T-helper 1 cell treated with Interleukin-12 subunit alpha and Interleukin-12 subunit beta and Interleukin-4 antibody, amounts not matched to agents 30 μg/mL and 1 μg/mL, for 36 hours (primary cell): Measurements from ENCODE around the gene NAPSA.
"Not testable (repeated sequence)": the region's sequence is repeated elsewhere in the genome, so short reads cannot be mapped to it uniquely, and the experiment has no call there.

ENCODE experiments used
- H3K27ac Mint-ChIP-seq: one replicate; pipeline ENCODE4 v1.8.0; 2021; ENCODE audit warnings: mild to moderate bottlenecking, mixed read lengths
- H3K27me3 Mint-ChIP-seq: one replicate; pipeline ENCODE4 v1.8.0; 2021; ENCODE audit warnings: low read depth, mixed read lengths
- H3K36me3 Mint-ChIP-seq: one replicate; pipeline ENCODE4 v1.8.0; 2021; ENCODE audit warnings: low read depth, mixed read lengths
- H3K4me1 Mint-ChIP-seq: one replicate; pipeline ENCODE4 v1.8.0; 2021; ENCODE audit warnings: low read depth, mixed read lengths
- H3K4me3 Mint-ChIP-seq: one replicate; pipeline ENCODE4 v1.8.0; 2021; ENCODE audit warnings: mild to moderate bottlenecking, moderate library complexity, mixed read lengths
- H3K9me3 Mint-ChIP-seq: one replicate; pipeline ENCODE4 v1.8.0; 2021; ENCODE audit warnings: mixed read lengths

Gene NAPSA

GRCh38 chr19:50393589-50393988, 28.1 kb upstream of the NAPSA start:
- H3K4me3 Mint-ChIP-seq: no peak overlapping the region
- no peak overlapping the region for H3K27ac Mint-ChIP-seq
- no peaks in the 10 kb centered on the region for H3K27me3 Mint-ChIP-seq
- peaks cover 25% of the 10 kb centered on the region for H3K36me3 Mint-ChIP-seq
- H3K4me1 Mint-ChIP-seq: no peaks in the 10 kb centered on the region
- no peaks in the 10 kb centered on the region for H3K9me3 Mint-ChIP-seq

GRCh38 chr19:50392759-50393158, 27.3 kb upstream of the NAPSA start:
- no peaks in the 10 kb centered on the region for H3K27me3 Mint-ChIP-seq
- H3K27ac Mint-ChIP-seq: no peak overlapping the region
- peaks cover 25% of the 10 kb centered on the region for H3K36me3 Mint-ChIP-seq
- peaks cover 2% of the 10 kb centered on the region for H3K4me1 Mint-ChIP-seq
- H3K4me3 Mint-ChIP-seq: no peak overlapping the region
- no peaks in the 10 kb centered on the region for H3K9me3 Mint-ChIP-seq

GRCh38 chr19:50390952-50391351, 25.5 kb upstream of the NAPSA start:
- not testable (repeated sequence) for H3K4me3 Mint-ChIP-seq, H3K27ac Mint-ChIP-seq, H3K27me3 Mint-ChIP-seq, H3K4me1 Mint-ChIP-seq, H3K9me3 Mint-ChIP-seq
- H3K36me3 Mint-ChIP-seq: peaks cover 27% of the 10 kb centered on the region

GRCh38 chr19:50390295-50390694, 24.9 kb upstream of the NAPSA start:
- peaks cover 26% of the 10 kb centered on the region for H3K36me3 Mint-ChIP-seq
- not testable (repeated sequence) for H3K4me1 Mint-ChIP-seq, H3K27ac Mint-ChIP-seq, H3K27me3 Mint-ChIP-seq, H3K9me3 Mint-ChIP-seq, H3K4me3 Mint-ChIP-seq

DNA sequence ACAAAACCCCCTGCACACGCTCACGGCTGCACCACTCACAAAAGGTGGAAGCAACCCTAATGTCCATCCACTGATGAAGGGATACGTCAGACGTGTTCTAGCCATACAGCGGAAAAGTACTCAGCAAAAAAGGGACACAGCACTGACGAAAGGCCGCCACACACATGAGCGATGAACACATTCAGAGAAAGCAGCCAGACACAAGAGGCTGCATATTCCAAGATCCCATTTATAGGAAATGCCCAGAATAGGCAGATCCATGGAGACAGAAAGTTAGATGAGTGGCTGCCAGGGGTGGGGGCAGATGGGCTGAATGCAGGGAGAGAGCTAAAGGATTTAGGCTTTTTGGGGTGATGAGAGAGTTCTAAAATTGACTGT, 22.4 kb upstream of the NAPSA start:
- Mint-ChIP-seq H3K27ac (no peak overlapping the region), H3K4me3 (peak overlapping the region; percentile 38), H3K4me1 (peaks cover 23% of the 10 kb centered on the region), H3K36me3 (peaks cover 27% of the 10 kb centered on the region), H3K9me3 (no peaks in the 10 kb centered on the region), H3K27me3 (no peaks in the 10 kb centered on the region)

GRCh38 chr19:50387176-50387867, 21.9 kb upstream of the NAPSA start:
- Mint-ChIP-seq H3K9me3 (no peaks in the 10 kb centered on the region), H3K4me3 (peak overlapping the region; percentile 38), H3K27ac (no peak overlapping the region), H3K4me1 (peaks cover 23% of the 10 kb centered on the region), H3K36me3 (peaks cover 27% of the 10 kb centered on the region), H3K27me3 (no peaks in the 10 kb centered on the region)

DNA sequence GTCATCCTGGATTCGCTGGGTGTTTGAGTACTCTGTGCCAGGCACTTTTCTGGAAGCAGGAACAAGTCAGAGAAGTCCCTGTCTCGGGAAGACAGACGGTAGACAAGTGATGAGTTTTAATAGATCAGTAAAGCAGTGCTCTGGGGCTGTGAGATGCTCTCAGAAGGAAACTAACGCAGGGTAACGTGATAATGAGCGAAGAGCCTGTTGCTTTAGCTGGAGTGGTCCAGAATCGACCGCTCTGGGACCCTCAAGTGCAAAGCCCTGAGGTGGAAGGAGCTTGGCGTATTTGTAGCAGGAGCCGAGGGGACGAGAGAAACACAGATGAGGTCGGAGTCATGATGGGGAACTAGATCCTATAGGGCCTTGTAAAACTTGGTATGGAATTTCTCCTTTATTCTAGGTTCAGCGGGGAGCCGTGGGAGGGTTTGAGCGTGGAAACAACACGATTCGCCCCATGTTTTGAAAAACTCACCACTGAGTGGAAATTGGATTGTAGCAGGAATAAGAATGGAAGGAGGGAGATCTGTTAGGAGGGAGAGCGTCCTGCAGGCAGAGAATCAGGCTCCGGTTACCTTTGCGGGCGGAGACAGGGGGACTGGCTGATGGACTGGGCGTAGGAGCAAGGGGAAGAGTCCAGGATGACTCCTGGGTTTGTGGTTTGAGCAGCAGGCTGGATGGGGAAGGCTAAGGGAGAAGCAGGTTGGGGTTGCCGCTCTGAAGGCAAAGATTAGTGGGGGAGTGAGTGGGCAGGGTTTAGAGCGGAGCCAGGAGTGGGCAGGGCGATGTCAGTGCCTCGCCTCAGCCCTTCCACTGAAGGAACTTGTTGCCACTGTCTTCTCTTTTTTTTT, 19.5 kb upstream of the NAPSA start:
- Mint-ChIP-seq H3K4me3 (peak overlapping the region; percentile 91), H3K4me1 (peaks cover 24% of the 10 kb centered on the region), H3K36me3 (peaks cover 30% of the 10 kb centered on the region), H3K27ac (peak overlapping the region; percentile 87), H3K27me3 (no peaks in the 10 kb centered on the region), H3K9me3 (no peaks in the 10 kb centered on the region)

DNA sequence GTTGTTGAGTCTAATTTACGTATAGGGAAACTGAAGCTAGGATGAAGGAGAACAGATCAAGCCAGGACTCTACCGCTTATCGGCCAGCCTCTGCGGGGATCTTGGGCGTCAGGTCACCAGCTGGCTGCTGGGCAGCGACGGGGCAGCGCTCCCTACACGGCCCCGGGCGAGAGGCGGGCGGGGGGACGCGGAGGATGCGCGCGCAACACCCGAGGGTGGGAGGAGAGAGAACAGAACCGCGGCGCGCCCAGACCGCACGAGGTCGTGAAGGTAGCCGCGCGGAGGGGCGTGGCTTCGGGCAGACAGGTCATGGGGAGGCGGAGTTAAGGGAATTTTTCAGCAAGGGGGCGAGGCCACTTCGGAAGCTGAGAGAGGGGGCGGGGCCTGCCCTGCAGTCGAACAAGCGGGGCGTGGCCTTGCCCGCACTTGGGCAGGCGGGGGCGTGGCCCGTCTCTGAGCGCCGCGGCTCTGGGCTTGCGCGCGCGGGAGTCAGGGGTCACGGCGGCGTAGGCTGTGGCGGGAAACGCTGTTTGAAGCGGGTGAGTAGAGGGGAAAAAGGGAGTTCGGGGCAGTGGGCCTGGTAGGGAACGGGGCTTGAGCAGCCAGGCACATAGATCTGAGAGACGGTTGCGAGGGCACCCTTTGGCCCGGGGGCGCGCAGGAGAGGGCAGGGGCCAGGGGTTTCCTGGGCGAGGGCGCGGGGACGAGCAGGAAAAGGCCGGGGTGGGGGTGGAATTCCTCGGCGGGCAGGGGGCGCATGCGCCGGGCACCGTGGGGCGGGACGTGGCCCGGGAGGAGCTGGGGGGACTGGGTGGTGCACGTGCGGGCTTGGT, 18.6 kb upstream of the NAPSA start, which contains the start of gene POLD1:
POLD1 (plus strand) TSS at position 496 of the 833 bp plus-strand sequence. CDS start 14,505 bp downstream, outside the sequence.
- H3K36me3 Mint-ChIP-seq: peaks cover 35% of the 10 kb centered on the region
- no peaks in the 10 kb centered on the region for H3K27me3 Mint-ChIP-seq
- H3K9me3 Mint-ChIP-seq: no peaks in the 10 kb centered on the region
- H3K4me3 Mint-ChIP-seq: peak within 1 kb of the TSS; percentile 91
- peaks cover 26% of the 10 kb centered on the region for H3K4me1 Mint-ChIP-seq
- H3K27ac Mint-ChIP-seq: peak within 1 kb of the TSS; percentile 87

GRCh38 chr19:50383001-50383851, 17.8 kb upstream of the NAPSA start:
- Mint-ChIP-seq H3K27ac (peak overlapping the region; percentile 82), H3K36me3 (peaks cover 37% of the 10 kb centered on the region), H3K4me1 (peaks cover 26% of the 10 kb centered on the region), H3K4me3 (peak overlapping the region; percentile 91), H3K9me3 (no peaks in the 10 kb centered on the region), H3K27me3 (no peaks in the 10 kb centered on the region)

DNA sequence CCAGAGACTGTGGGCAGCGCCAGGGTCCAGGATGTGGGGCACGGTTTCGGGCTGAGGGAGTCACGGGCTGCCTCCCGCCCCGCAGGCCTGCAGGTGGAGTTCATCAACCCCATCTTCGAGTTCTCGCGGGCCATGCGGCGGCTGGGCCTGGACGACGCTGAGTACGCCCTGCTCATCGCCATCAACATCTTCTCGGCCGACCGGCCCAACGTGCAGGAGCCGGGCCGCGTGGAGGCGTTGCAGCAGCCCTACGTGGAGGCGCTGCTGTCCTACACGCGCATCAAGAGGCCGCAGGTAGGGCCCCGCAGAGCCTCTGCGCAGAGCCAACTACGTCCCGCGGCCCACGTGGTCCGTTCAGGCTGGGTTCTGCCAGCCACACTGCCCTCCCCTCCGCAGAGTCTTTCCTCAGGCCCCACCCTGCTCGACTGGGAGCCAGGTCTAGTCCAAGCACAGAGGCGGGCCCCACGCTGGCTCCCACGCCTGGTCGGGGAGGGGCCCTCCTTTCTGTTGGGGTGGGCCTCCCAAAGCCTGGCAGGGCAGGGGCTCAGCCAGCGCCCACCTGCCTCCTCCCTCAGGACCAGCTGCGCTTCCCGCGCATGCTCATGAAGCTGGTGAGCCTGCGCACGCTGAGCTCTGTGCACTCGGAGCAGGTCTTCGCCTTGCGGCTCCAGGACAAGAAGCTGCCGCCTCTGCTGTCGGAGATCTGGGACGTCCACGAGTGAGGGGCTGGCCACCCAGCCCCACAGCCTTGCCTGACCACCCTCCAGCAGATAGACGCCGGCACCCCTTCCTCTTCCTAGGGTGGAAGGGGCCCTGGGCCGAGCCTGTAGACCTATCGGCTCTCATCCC, 16.7 kb upstream of the NAPSA start:
- Mint-ChIP-seq H3K4me1 (peaks cover 25% of the 10 kb centered on the region), H3K36me3 (peaks cover 40% of the 10 kb centered on the region), H3K4me3 (no peak overlapping the region), H3K9me3 (no peaks in the 10 kb centered on the region), H3K27ac (no peak overlapping the region), H3K27me3 (no peaks in the 10 kb centered on the region)

GRCh38 chr19:50380751-50381151, 15.3 kb upstream of the NAPSA start:
- H3K27ac Mint-ChIP-seq: no peak overlapping the region
- no peaks in the 10 kb centered on the region for H3K9me3 Mint-ChIP-seq
- peaks cover 30% of the 10 kb centered on the region for H3K4me1 Mint-ChIP-seq
- no peak overlapping the region for H3K4me3 Mint-ChIP-seq
- H3K27me3 Mint-ChIP-seq: no peaks in the 10 kb centered on the region
- peaks cover 42% of the 10 kb centered on the region for H3K36me3 Mint-ChIP-seq

DNA sequence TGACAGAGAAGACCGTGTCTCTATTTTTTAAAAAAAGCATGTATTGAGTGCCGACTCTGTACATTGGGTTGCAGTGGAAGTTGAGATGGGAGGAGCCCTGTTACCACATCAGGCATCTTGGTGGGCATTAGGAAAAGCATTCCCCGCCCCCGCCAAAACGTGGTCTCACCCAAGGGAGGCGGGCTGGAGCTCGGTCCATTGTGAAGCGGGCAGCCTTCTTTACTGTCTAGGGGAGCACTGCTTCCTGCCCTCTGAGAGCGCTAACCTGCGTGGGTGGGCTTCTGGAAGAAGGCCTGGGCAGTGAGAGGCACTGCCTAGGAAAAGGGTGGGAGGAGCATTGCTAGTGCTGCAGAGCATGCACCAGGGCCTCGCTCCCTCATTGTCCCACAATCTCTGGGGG, 14.7 kb upstream of the NAPSA start:
- no peaks in the 10 kb centered on the region for H3K9me3 Mint-ChIP-seq
- no peak overlapping the region for H3K27ac Mint-ChIP-seq
- peaks cover 27% of the 10 kb centered on the region for H3K4me1 Mint-ChIP-seq
- no peak overlapping the region for H3K4me3 Mint-ChIP-seq
- peaks cover 41% of the 10 kb centered on the region for H3K36me3 Mint-ChIP-seq
- no peaks in the 10 kb centered on the region for H3K27me3 Mint-ChIP-seq

- Mint-ChIP-seq H3K4me1 (peaks cover 22% of the 10 kb centered on the region), H3K27ac (no peak overlapping the region), H3K27me3 (no peaks in the 10 kb centered on the region), H3K9me3 (no peaks in the 10 kb centered on the region), H3K4me3 (no peak overlapping the region), H3K36me3 (peaks cover 36% of the 10 kb centered on the region)
These were observed 14.2 kb upstream of the NAPSA start for GRCh38 chr19:50379602-50380001.
